A549 (cell line): ENCODE data around the gene ZNF664. TPM values are rescaled to one million over a fixed set of nuclear protein-coding genes. Genes with fewer than 3 reads are reported as not detected.

Source experiments
- ATAC-seq, 2 experiments: fragments of 200-7000 bp in 1 of 2; fragments of >200 bp in 1 of 2; cut with Nextera tagmentation in 1 of 2; cut with Tn5 transposase in 1 of 2; 3 replicates each; pipeline versions ENCODE4 v1.8.0 to v1.9.1; 2018 to 2020; ENCODE audit warnings: mild to moderate bottlenecking in 1 of 2, moderate library complexity in 1 of 2
- CTCF ChIA-PET: fragments of 300-600 bp; sonication (Branson Sonifier 250); formaldehyde crosslinking; extraction: SDS; loops from one replicate; lab custom pipeline; 2021; ENCODE audit warnings: antibody characterized with exemption, inconsistent platforms; lab: Yijun Ruan, JAX
- POLR2A ChIA-PET: fragments of 350-600 bp; formaldehyde crosslinking; extraction: SDS; loops from one replicate; lab custom pipeline; 2021; ENCODE audit warnings: antibody characterized with exemption, inconsistent platforms; lab: Yijun Ruan, JAX
- DNase-seq, 2 experiments: peaks; one replicate each; pipeline versions ENCODE4 v3.0.0 to v3.0.0-alpha.2; 2011 to 2016; ENCODE audit warnings: low read depth in 1 of 2, low spot score in 1 of 2
- FAIRE-seq: peaks from 2 replicates; lab custom pipeline; 2011; peaks lifted over from hg19 to GRCh38; lab: Jason Lieb, UNC
- H3K27ac ChIP-seq, 2 experiments: fragments of >200 bp; sonication (Bioruptor Twin); formaldehyde crosslinking; 3 replicates each; pipeline ENCODE4 v1.5.1; 2016 to 2017
- H3K4me1 ChIP-seq: fragments of >200 bp; sonication (Bioruptor Twin); formaldehyde crosslinking; 3 replicates; pipeline ENCODE4 v1.6.1; 2016
- H3K4me2 ChIP-seq: fragments of >200 bp; sonication (Bioruptor Twin); formaldehyde crosslinking; 3 replicates; pipeline ENCODE4 v1.6.1; 2016
- H3K4me3 ChIP-seq: fragments of >200 bp; sonication (Bioruptor Twin); formaldehyde crosslinking; 3 replicates; pipeline ENCODE4 v1.5.1; 2016
- H3K9me3 ChIP-seq: fragments of >200 bp; sonication (Bioruptor Twin); formaldehyde crosslinking; 3 replicates; pipeline ENCODE4 v1.6.1; 2016
- BCL3 ChIP-seq: fragments of >200 bp; sonication (Bioruptor Twin); formaldehyde crosslinking; IDR thresholded peaks from 3 replicates; pipeline ENCODE4 v1.6.1; 2016
- CBX2 ChIP-seq: fragments of 200-600 bp; sonication (generic); IDR thresholded peaks from 2 replicates; pipeline ENCODE4 v1.6.1; 2016; ENCODE audit warnings: low read depth, mild to moderate bottlenecking, borderline replicate concordance
- EHF ChIP-seq: fragments of 250-450 bp; sonication (Bioruptor Pico); IDR thresholded peaks from 2 replicates; pipeline ENCODE4 v1.5.0; 2020; ENCODE audit warnings: mild to moderate bottlenecking
- FOSB ChIP-seq: fragments of 250-450 bp; sonication (Bioruptor Pico); IDR thresholded peaks from 2 replicates; pipeline ENCODE4 v1.5.0; 2020; ENCODE audit warnings: mild to moderate bottlenecking, moderate library complexity
- FOSL2 ChIP-seq, 2 experiments: fragments of 450-650 bp in 1 of 2; fragments of >200 bp in 1 of 2; sonication (Bioruptor Twin) in 1 of 2; formaldehyde crosslinking; IDR thresholded peaks; 2 replicates each; pipeline versions ENCODE4 v1.5.0 to v1.6.1; 2016 to 2020; ENCODE audit warnings: mild to moderate bottlenecking in 1 of 2, moderate library complexity in 1 of 2
- HDAC2 ChIP-seq: fragments of 200-600 bp; sonication (generic); IDR thresholded peaks from 2 replicates; pipeline ENCODE4 v1.6.1; 2016
- HES2 ChIP-seq: fragments of >200 bp; sonication (Bioruptor Twin); formaldehyde crosslinking; IDR thresholded peaks from 2 replicates; pipeline ENCODE4 v1.6.1; 2016
- HMGXB4 ChIP-seq: fragments of 250-450 bp; sonication (Bioruptor Pico); IDR thresholded peaks from 2 replicates; pipeline ENCODE4 v1.5.0; 2021; ENCODE audit warnings: mild to moderate bottlenecking, moderate library complexity, borderline replicate concordance
- HOXA7 ChIP-seq: fragments of 250-450 bp; sonication (Bioruptor Pico); IDR thresholded peaks from 2 replicates; pipeline ENCODE4 v1.5.0; 2020; ENCODE audit warnings: mild to moderate bottlenecking, moderate library complexity
- JUN ChIP-seq, 2 experiments: fragments of >200 bp; sonication (Bioruptor Twin); formaldehyde crosslinking; IDR thresholded peaks; 2 replicates in 1 of 2; 3 replicates in 1 of 2; pipeline ENCODE4 v1.6.1; 2016 to 2017
- MAX ChIP-seq: IDR thresholded peaks from 2 replicates; pipeline ENCODE4 v1.6.1; 2012
- MAZ ChIP-seq: fragments of 150-350 bp; IDR thresholded peaks from 2 replicates; pipeline ENCODE4 v1.6.1; 2014; ENCODE audit warnings: antibody characterized with exemption, low read depth, low read length, borderline replicate concordance
- NR3C1 ChIP-seq: fragments of >200 bp; sonication (Bioruptor Twin); formaldehyde crosslinking; IDR thresholded peaks from 3 replicates; pipeline ENCODE4 v1.6.1; 2017
- POLR2A ChIP-seq: IDR thresholded peaks from 2 replicates; pipeline ENCODE4 v1.6.1; 2012; ENCODE audit warnings: mild to moderate bottlenecking, low read length
- POLR2AphosphoS2 ChIP-seq: conservative IDR thresholded peaks from 2 replicates; pipeline ENCODE4 v1.6.1; 2012; ENCODE audit warnings: low read length, improper control_type of control experiment, inconsistent platforms
- RAD21 ChIP-seq, 2 experiments: fragments of >200 bp in 1 of 2; sonication (Bioruptor Twin) in 1 of 2; formaldehyde crosslinking in 1 of 2; IDR thresholded peaks in 1 of 2; conservative IDR thresholded peaks in 1 of 2; 2 replicates in 1 of 2; 3 replicates in 1 of 2; pipeline ENCODE4 v1.6.1; 2012 to 2018; ENCODE audit warnings: inconsistent platforms in 1 of 2
- RARB ChIP-seq: fragments of 250-450 bp; sonication (Bioruptor Pico); IDR thresholded peaks from 2 replicates; pipeline ENCODE4 v1.8.0; 2021; ENCODE audit warnings: mild to moderate bottlenecking, moderate library complexity
- SMC3 ChIP-seq: fragments of >200 bp; sonication (Bioruptor Twin); formaldehyde crosslinking; IDR thresholded peaks from 3 replicates; pipeline ENCODE4 v1.6.1; 2018; ENCODE audit warnings: inconsistent platforms
- SREBF2 ChIP-seq: fragments of 450-650 bp; IDR thresholded peaks from 2 replicates; pipeline ENCODE4 v1.6.1; 2014; ENCODE audit warnings: mild to moderate bottlenecking, moderate library complexity
- USF2 ChIP-seq: fragments of 450-650 bp; IDR thresholded peaks from 2 replicates; pipeline ENCODE4 v1.6.1; 2014; ENCODE audit warnings: antibody characterized with exemption
- ZFP36 ChIP-seq: fragments of 450-650 bp; IDR thresholded peaks from 2 replicates; pipeline ENCODE4 v1.6.1; 2014; ENCODE audit warnings: borderline replicate concordance; ENCODE audit not compliant: partially characterized antibody
- ZNF302 ChIP-seq: fragments of 250-450 bp; sonication (Bioruptor Pico); IDR thresholded peaks from 2 replicates; pipeline ENCODE4 v1.9.0; 2021; ENCODE audit warnings: inconsistent platforms, mild to moderate bottlenecking, moderate library complexity
- ZSCAN20 ChIP-seq: fragments of 250-450 bp; sonication (Bioruptor Pico); IDR thresholded peaks from 2 replicates; pipeline ENCODE4 v1.8.0; 2022; ENCODE audit warnings: mild to moderate bottlenecking, moderate library complexity
- WGBS: methylation state at CpG from one replicate; pipeline ENCODE4 v1.1.6; 2017; ENCODE audit errors: missing lambda C conversion rate; 5-methylcytosine and 5-hydroxymethylcytosine counted together
- polyA plus RNA-seq, 4 experiments: library from polyadenylated mRNA; depleted of rRNA in 3 of 4; stranded (reverse); fragments of >200 nt; fragmentation: RNase III in 1 of 4; extraction: RNeasy Plus Mini Kit Qiagen cat#74134 plus additional on column Dnase treatment in 1 of 4; gene quantifications; 2 replicates in 3 of 4; 3 replicates in 1 of 4; pipeline ENCODE4 v1.2.3, GENCODE V29; 2011 to 2017

The ZNF664 gene
- polyA plus RNA-seq, 2 of the 4 experiments (the other 2 are of a cell fraction) = 88.3 to 112 TPM

- Histone ChIP-seq H3K4me3 (no peak overlapping the region), H3K27ac (no peak overlapping the region), H3K4me1 (peaks cover 19% of the 10 kb centered on the region; the same call in 2 of the 3 replicates), H3K4me2 (no peak overlapping the region), H3K9me3 (no peaks in the 10 kb centered on the region)
- FAIRE-seq (no peak), DNase-seq (no peak), ATAC-seq (no peak; a peak in 1 of 6 replicates)
- 69% methylated on average over 5 of the region's 5 CpGs for WGBS
- ChIA-PET POLR2A (no interaction called here), CTCF (interaction anchor here (1.1 to 1.7 kb wide), 4 partner anchors 12 to 165 kb away, joined by 3 to 5 read pairs (median 4); no protein-coding TSS in a partner anchor)
- TF ChIP-seq FOSL2 (IDR thresholded peaks at IDR 0.05) = no peak
- TF ChIP-seq FOSL2 (CRISPR knock-in tag; IDR thresholded peaks at IDR 0.05) = no peak
- no peak for TF ChIP-seq RARB
- TF ChIP-seq USF2 = no peak
- no peak for TF ChIP-seq SREBF2
- TF ChIP-seq ZSCAN20 (CRISPR knock-in tag) = no peak
- TF ChIP-seq HES2 = no peak
- no peak for TF ChIP-seq HOXA7 (CRISPR knock-in tag)
- no peak for TF ChIP-seq HDAC2
- TF ChIP-seq MAZ = no peak
- TF ChIP-seq SMC3 = no peak
- TF ChIP-seq CBX2 = no peak
- TF ChIP-seq ZFP36 = no peak
- TF ChIP-seq ZNF302 = no peak
- TF ChIP-seq NR3C1 = no peak
- TF ChIP-seq POLR2A = no peak
- TF ChIP-seq JUN (IDR thresholded peaks at IDR 0.05) = no peak
- no peak for TF ChIP-seq RAD21 (conservative IDR thresholded peaks at IDR 0.05 in 1 of 2, IDR thresholded peaks at IDR 0.05 in 1 of 2)
- TF ChIP-seq BCL3 = no peak
Measured at GRCh38 chr12:123965382-123965781, 7.6 kb upstream of the ZNF664 start.

GRCh38 chr12:123966596-123966995, 6.4 kb upstream of the ZNF664 start:
- no peak for FAIRE-seq
- ATAC-seq = no peak
- Histone ChIP-seq H3K27ac (no peak overlapping the region), H3K9me3 (no peaks in the 10 kb centered on the region)
- DNase-seq = no peak
- TF ChIP-seq POLR2AphosphoS2 = no peak
- TF ChIP-seq POLR2A = no peak
- TF ChIP-seq MAX = no peak
- no peak for TF ChIP-seq NR3C1
- TF ChIP-seq FOSB (CRISPR knock-in tag) = no peak
- TF ChIP-seq EHF (CRISPR knock-in tag) = no peak
- TF ChIP-seq HMGXB4 (CRISPR knock-in tag) = no peak
- no peak for TF ChIP-seq MAZ
- TF ChIP-seq, all 56 proteins: peak for 0
- no peak overlapping the region for H3K4me2 ChIP-seq
- ChIA-PET POLR2A (no interaction called here), CTCF (interaction anchor here (1.0 kb wide), 1 partner anchor 164 kb away, joined by 3 read pairs; no protein-coding TSS in a partner anchor)
- peaks cover 29% of the 10 kb centered on the region; the same call in 2 of the 3 replicates for H3K4me1 ChIP-seq
- H3K4me3 ChIP-seq = no peak overlapping the region
- WGBS = 76% methylated on average over 3 of the region's 3 CpGs
